A204.1 (cell line): ENCODE data around the gene LRRFIP1.

Experiments
- FAIRE-seq: peaks from 2 replicates; lab custom pipeline; 2012; peaks lifted over from hg19 to GRCh38; lab: Jason Lieb, UNC

Gene LRRFIP1

GRCh38 chr2:237617587-237617982 lies 9.8 kb upstream of the LRRFIP1 start:
- no peak for FAIRE-seq

GRCh38 chr2:237618449-237618848 lies 8.9 kb upstream of the LRRFIP1 start:
- no peak for FAIRE-seq

GRCh38 chr2:237623428-237624403 lies 3.7 kb upstream of the LRRFIP1 start:
- FAIRE-seq, result no peak

GRCh38 chr2:237624565-237624964 lies 2.8 kb upstream of the LRRFIP1 start:
- no peak for FAIRE-seq

- FAIRE-seq, result no peak
Observed at GRCh38 chr2:237625216-237625705, 2.1 kb upstream of the LRRFIP1 start.

- no peak for FAIRE-seq
Observed at GRCh38 chr2:237625777-237626176, 1.6 kb upstream of the LRRFIP1 start.

- no peak for FAIRE-seq
Observed at GRCh38 chr2:237626813-237627440, 460 bp upstream of the LRRFIP1 start.

GRCh38 chr2:237628247-237629187 lies 1.1 kb downstream of the LRRFIP1 start:
- no peak for FAIRE-seq

- FAIRE-seq, result no peak
Observed at GRCh38 chr2:237629188-237629534, 1.8 kb downstream of the LRRFIP1 start.

- FAIRE-seq, result no peak
Observed at GRCh38 chr2:237629739-237630138, 2.4 kb downstream of the LRRFIP1 start.

- no peak for FAIRE-seq
Observed at GRCh38 chr2:237630216-237631000, 3.0 kb downstream of the LRRFIP1 start.

GRCh38 chr2:237631007-237631785 lies 3.8 kb downstream of the LRRFIP1 start:
- no peak for FAIRE-seq

GRCh38 chr2:237631801-237632585 lies 4.6 kb downstream of the LRRFIP1 start:
- FAIRE-seq, result no peak

GRCh38 chr2:237633061-237633561 lies 5.7 kb downstream of the LRRFIP1 start:
- no peak for FAIRE-seq

- no peak for FAIRE-seq
Observed at GRCh38 chr2:237636578-237636977, 9.2 kb downstream of the LRRFIP1 start.

GRCh38 chr2:237637429-237638135 lies 10.2 kb downstream of the LRRFIP1 start:
- no peak for FAIRE-seq

GRCh38 chr2:237638176-237638575 lies 10.8 kb downstream of the LRRFIP1 start:
- no peak for FAIRE-seq

GRCh38 chr2:237639052-237639835 lies 11.9 kb downstream of the LRRFIP1 start:
- FAIRE-seq, result no peak
